GM21381 (cell line): ENCODE results near the gene RASD2.

ENCODE experiments used
- ATAC-seq: cut with Tn5 transposase; IDR thresholded peaks from one replicate; pipeline ENCODE4 v1.9.1; 2021; ENCODE audit warnings: mild to moderate bottlenecking, moderate library complexity; ENCODE audit not compliant: unreplicated experiment

RASD2 gene

GRCh38 chr22:35601013-35601580 is 60.5 kb downstream of the RASD2 start:
- ATAC-seq, result no peak

GRCh38 chr22:35601743-35602615 is 61.3 kb downstream of the RASD2 start:
- ATAC-seq, result no peak
